T-cell (primary cell): ENCODE data around the gene AK6. TPM values are rescaled to one million over a fixed set of nuclear protein-coding genes. Genes with fewer than 3 reads are reported as not detected.
A peak's percentile ranks its signal among the peaks of the same experiment; 100 is the strongest.

Source experiments
- ATAC-seq, 4 experiments: fragments of 200-7000 bp in 3 of 4; fragments of 150-1000 bp in 1 of 4; cut with Tn5 transposase; replicated peaks in 1 of 4; 1 replicate in 3 of 4; 2 replicates in 1 of 4; pipeline ENCODE4 v1.10.0; 2021; ENCODE audit warnings: moderate library complexity in 3 of 4, mild to moderate bottlenecking in 2 of 4, moderate number of reproducible peaks in 1 of 4
- CTCF ChIA-PET, 2 donors: fragments of 300-600 bp; sonication (Branson Sonifier 250); formaldehyde crosslinking; loops; one replicate each; lab custom pipeline; 2022; ENCODE audit warnings: antibody characterized with exemption in 2 of 2; lab: Charles Lee
- POLR2A ChIA-PET, 2 donors: fragments of 300-600 bp; sonication (Branson Sonifier 250); formaldehyde crosslinking; loops; one replicate each; lab custom pipeline; 2022; ENCODE audit warnings: antibody characterized with exemption in 2 of 2; lab: Charles Lee
- DNase-seq, 35 experiments: peaks; one replicate each; pipeline versions ENCODE4 v3.0.0 to v3.0.0-alpha.2; 2013 to 2023
- H3K27ac ChIP-seq: one replicate; pipeline ENCODE4 v1.5.1; 2013; ENCODE audit warnings: low read length
- H3K27me3 ChIP-seq, 2 experiments: replicated peaks in 1 of 2; 1 replicate in 1 of 2; 2 replicates in 1 of 2; pipeline versions ENCODE4 v1.6.1 to v1.7.0; 2013; ENCODE audit warnings: low read length in 1 of 2, mixed read lengths in 1 of 2; ENCODE audit not compliant: control insufficient read depth in 2 of 2, insufficient read depth in 2 of 2; ENCODE audit errors: extremely low read depth in 1 of 2
- H3K36me3 ChIP-seq, 2 donors: 1 replicate in 1 of 2; 2 replicates in 1 of 2; pipeline versions ENCODE4 v1.6.1 to v1.7.0; 2013; ENCODE audit warnings: low read length in 1 of 2; ENCODE audit not compliant: control insufficient read depth in 2 of 2, insufficient read depth in 1 of 2; ENCODE audit errors: extremely low read depth in 1 of 2
- H3K4me1 ChIP-seq, 2 experiments: 1 replicate in 1 of 2; 2 replicates in 1 of 2; pipeline versions ENCODE4 v1.6.1 to v1.7.0; 2013; ENCODE audit warnings: low read length in 2 of 2, mixed read lengths in 1 of 2; ENCODE audit not compliant: insufficient read depth in 2 of 2, control insufficient read depth in 1 of 2; ENCODE audit errors: extremely low read depth in 1 of 2
- H3K4me3 ChIP-seq, 2 donors: 1 replicate in 1 of 2; 2 replicates in 1 of 2; pipeline versions ENCODE4 v1.5.1 to v1.7.0; 2013; ENCODE audit warnings: mild to moderate bottlenecking in 2 of 2, low read length in 1 of 2, moderate library complexity in 1 of 2; ENCODE audit not compliant: control insufficient read depth in 1 of 2; ENCODE audit errors: extremely low read depth in 1 of 2
- H3K9me3 ChIP-seq: 2 replicates; pipeline ENCODE4 v1.7.0; 2013
- H3K27ac Mint-ChIP-seq, 2 donors: one replicate each; pipeline ENCODE4 v1.8.0; 2020 to 2021; ENCODE audit warnings: mild to moderate bottlenecking in 2 of 2, mixed read lengths in 2 of 2
- H3K27me3 Mint-ChIP-seq, 2 donors: one replicate each; pipeline ENCODE4 v1.8.0; 2021 to 2022; ENCODE audit warnings: mixed read lengths in 2 of 2
- H3K36me3 Mint-ChIP-seq: one replicate; pipeline ENCODE4 v1.8.0; 2021; ENCODE audit warnings: mixed read lengths
- H3K4me1 Mint-ChIP-seq, 3 donors: one replicate each; pipeline ENCODE4 v1.8.0; 2020 to 2022; ENCODE audit warnings: mixed read lengths in 3 of 3, mild to moderate bottlenecking in 1 of 3
- H3K4me3 Mint-ChIP-seq, 3 donors: one replicate each; pipeline ENCODE4 v1.8.0; 2020 to 2022; ENCODE audit warnings: mild to moderate bottlenecking in 3 of 3, mixed read lengths in 3 of 3, moderate library complexity in 3 of 3
- H3K9me3 Mint-ChIP-seq, 3 donors: one replicate each; pipeline ENCODE4 v1.8.0; 2020 to 2022; ENCODE audit warnings: mixed read lengths in 3 of 3
- WGBS: methylation state at CpG from one replicate; pipeline ENCODE4 v1.1.5; 2013; ENCODE audit warnings: missing lambda C conversion rate; ENCODE audit not compliant: insufficient coverage; 5-methylcytosine and 5-hydroxymethylcytosine counted together
- total RNA-seq, 35 experiments: library from RNA in 6 of 35; stranded (reverse) in 6 of 35; fragments of 120-200 nt in 1 of 35; gene quantifications; one replicate each; pipeline versions ENCODE4 v1.2.1 to v1.2.4 and lab custom pipeline; 2013 to 2026

The AK6 gene
- total RNA-seq: 10 to 100 TPM in 4 of 5 donors, 1 to 10 TPM in 1; 9.5 to 23.8 (median 19.1) TPM
- 25.8 TPM for total RNA-seq (2013)
- 4.9 to 80.6 (median 11.4) reads per million in 29 experiments for total RNA-seq (lab: John Stamatoyannopoulos, UW)

GRCh38 chr5:69369340-69370121, at the start of gene AK6, which contains the start of the genes RAD17 and TAF9:
AK6 (minus strand) TSS chr5:69369520; CDS start chr5:69369490, 30 bp downstream.
RAD17 (plus strand) TSS chr5:69369818; CDS start chr5:69372209, 2,391 bp downstream.
TAF9 (minus strand) TSS chr5:69369520; CDS start chr5:69365737, 3,783 bp downstream.
- Histone ChIP-seq H3K27me3 (no peaks in the 10 kb centered on the region), H3K9me3 (no peaks in the 10 kb centered on the region), H3K27ac (peak within 1 kb of the TSS; percentile 92), H3K36me3 (peaks cover 0 to 25% of the 10 kb centered on the region in 2 donors), H3K4me3 (peak within 1 kb of the TSS; percentile 88 to 90), H3K4me1 (peaks cover 15 to 23% of the 10 kb centered on the region in 2 experiments)
- WGBS: under 1% methylated on average over 50 of the region's 66 CpGs
- H3K27me3 Mint-ChIP-seq: no peaks in the 10 kb centered on the region
- peak within 1 kb of the TSS; percentile 89 to 94 (median 91) for H3K4me3 Mint-ChIP-seq
- H3K4me1 Mint-ChIP-seq: peaks cover 37 to 59% (median 54%) of the 10 kb centered on the region in 3 donors
- POLR2A ChIA-PET: interaction anchor here in 1 of 2 donors (0.6 kb wide), 1 partner anchor 145 kb away, joined by 3 read pairs; no protein-coding TSS in a partner anchor
- ATAC-seq: peak; percentile 88 to 95 (median 91)
- H3K9me3 Mint-ChIP-seq: no peaks in the 10 kb centered on the region
- CTCF ChIA-PET: interaction anchor here (0.9 to 1.5 kb wide), 5 partner anchors 10 to 326 kb away, joined by 3 to 10 read pairs (median 4); partner anchors contain the start of gene SLC30A5 (in 1 of the 2)
- peaks cover 18% of the 10 kb centered on the region for H3K36me3 Mint-ChIP-seq
- peak; percentile 81 to 95 (median 89) for DNase-seq
- H3K27ac Mint-ChIP-seq: peak within 1 kb of the TSS; percentile 98 to 99

DNA sequence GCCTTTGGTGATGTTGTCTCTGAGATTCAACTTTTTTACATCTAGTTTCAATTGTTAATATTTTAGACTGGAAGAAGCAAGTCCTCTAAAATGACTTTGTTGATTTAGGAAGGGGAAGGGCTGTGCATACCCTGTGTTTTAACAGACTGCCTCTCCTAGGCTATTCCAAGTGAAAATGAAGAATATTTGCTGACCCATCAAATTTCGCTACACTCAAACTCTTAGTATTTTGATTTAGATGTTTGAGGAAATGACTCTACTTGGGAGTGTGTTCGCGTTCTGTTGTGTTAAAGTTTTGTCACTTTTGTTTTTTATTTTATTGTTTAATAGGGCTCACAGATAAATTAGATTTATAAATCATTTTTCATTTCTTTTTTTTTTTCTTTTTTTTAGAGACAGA, 49.2 kb upstream of the AK6 start:
- ChIA-PET CTCF (no interaction called here), POLR2A (no interaction called here)
- H3K4me3 ChIP-seq: no peak overlapping the region
- no peaks in the 10 kb centered on the region for H3K9me3 ChIP-seq
- no peak overlapping the region for H3K4me3 Mint-ChIP-seq
- no peak overlapping the region for H3K27ac ChIP-seq
- ATAC-seq (no peak), DNase-seq (no peak)
- peaks cover 0 to 8% of the 10 kb centered on the region in 2 experiments for H3K4me1 ChIP-seq
- peaks cover 10 to 11% (median 11%) of the 10 kb centered on the region in 3 donors for H3K4me1 Mint-ChIP-seq
- H3K27me3 Mint-ChIP-seq: no peaks in the 10 kb centered on the region
- H3K27me3 ChIP-seq: peaks cover 0 to 2% of the 10 kb centered on the region in 2 experiments
- H3K36me3 Mint-ChIP-seq: peaks cover 12% of the 10 kb centered on the region
- no peaks in the 10 kb centered on the region for H3K9me3 Mint-ChIP-seq
- WGBS: no CpG with 5 or more reads among the region's 3 CpGs
- no peak overlapping the region for H3K27ac Mint-ChIP-seq
- peaks cover 0 to 4% of the 10 kb centered on the region in 2 donors for H3K36me3 ChIP-seq

GRCh38 chr5:69416699-69417098, 47.4 kb upstream of the AK6 start:
- no peaks in the 10 kb centered on the region for H3K27me3 Mint-ChIP-seq
- peaks cover 14% of the 10 kb centered on the region for H3K36me3 Mint-ChIP-seq
- Histone ChIP-seq H3K4me1 (peaks cover 0 to 8% of the 10 kb centered on the region in 2 experiments), H3K9me3 (no peaks in the 10 kb centered on the region), H3K4me3 (no peak overlapping the region), H3K27ac (no peak overlapping the region), H3K27me3 (peaks cover 0 to 2% of the 10 kb centered on the region in 2 experiments), H3K36me3 (peaks cover 0 to 9% of the 10 kb centered on the region in 2 donors)
- no peak for DNase-seq
- peak overlapping the region in 1 of 3 donors; percentile 72 for H3K4me3 Mint-ChIP-seq
- ATAC-seq: no peak
- ChIA-PET CTCF (no interaction called here), POLR2A (interaction anchor here in 1 of 2 donors (0.6 kb wide), 1 partner anchor 1243 kb away, joined by 22 read pairs; no protein-coding TSS in a partner anchor)
- H3K4me1 Mint-ChIP-seq: peaks cover 10 to 11% (median 11%) of the 10 kb centered on the region in 3 donors
- no peaks in the 10 kb centered on the region for H3K9me3 Mint-ChIP-seq
- H3K27ac Mint-ChIP-seq: no peak overlapping the region

GRCh38 chr5:69416180-69416579, 46.9 kb upstream of the AK6 start:
- Mint-ChIP-seq H3K4me1 (peaks cover 10 to 11% (median 11%) of the 10 kb centered on the region in 3 donors), H3K9me3 (no peaks in the 10 kb centered on the region), H3K36me3 (peaks cover 19% of the 10 kb centered on the region), H3K27me3 (no peaks in the 10 kb centered on the region), H3K27ac (no peak overlapping the region), H3K4me3 (peak overlapping the region; percentile 60 to 72 (median 71))
- ATAC-seq (no peak), DNase-seq (no peak)
- no peak overlapping the region for H3K4me3 ChIP-seq
- H3K27ac ChIP-seq: no peak overlapping the region
- peaks cover 0 to 2% of the 10 kb centered on the region in 2 experiments for H3K27me3 ChIP-seq
- 100% methylated on average over 2 of the region's 6 CpGs for WGBS
- CTCF ChIA-PET: no interaction called here
- H3K36me3 ChIP-seq: peaks cover 0 to 9% of the 10 kb centered on the region in 2 donors
- H3K4me1 ChIP-seq: peaks cover 0 to 8% of the 10 kb centered on the region in 2 experiments
- H3K9me3 ChIP-seq: no peaks in the 10 kb centered on the region
- POLR2A ChIA-PET: no interaction called here

DNA sequence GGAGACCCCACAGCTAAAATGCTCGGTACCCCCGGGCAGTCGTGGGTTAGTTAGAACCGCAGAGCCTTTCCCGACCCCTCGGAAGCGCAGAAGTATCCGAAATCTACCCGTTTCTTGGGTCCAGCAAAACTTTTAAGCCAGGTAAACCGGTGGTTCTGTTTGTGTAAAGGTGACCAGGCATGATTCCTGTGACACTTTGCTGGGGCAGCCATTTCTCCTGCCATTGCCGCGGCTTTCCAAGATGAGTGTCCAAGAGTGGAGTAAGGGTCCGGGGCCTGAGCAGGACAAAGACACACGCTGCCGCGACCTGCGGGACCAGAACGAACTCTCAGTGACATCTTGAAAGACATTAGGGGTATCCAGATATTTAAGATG, 46.3 kb upstream of the AK6 start:
- Histone ChIP-seq H3K4me1 (peaks cover 0 to 8% of the 10 kb centered on the region in 2 experiments), H3K4me3 (peak overlapping the region; percentile 51 to 58), H3K27ac (no peak overlapping the region), H3K27me3 (peaks cover 0 to 2% of the 10 kb centered on the region in 2 experiments), H3K9me3 (no peaks in the 10 kb centered on the region), H3K36me3 (peaks cover 0 to 11% of the 10 kb centered on the region in 2 donors)
- Mint-ChIP-seq H3K27me3 (no peaks in the 10 kb centered on the region), H3K9me3 (no peaks in the 10 kb centered on the region), H3K27ac (no peak overlapping the region), H3K4me3 (peak overlapping the region; percentile 60 to 72 (median 71)), H3K4me1 (peaks cover 10 to 11% (median 11%) of the 10 kb centered on the region in 3 donors), H3K36me3 (peaks cover 20% of the 10 kb centered on the region)
- CTCF ChIA-PET: no interaction called here
- no peak for ATAC-seq
- peak in 1 of 35 experiments; percentile 2 for DNase-seq
- 51% methylated on average over 10 of the region's 18 CpGs for WGBS
- POLR2A ChIA-PET: no interaction called here

GRCh38 chr5:69414885-69415583, 45.7 kb upstream of the AK6 start, which contains the start of gene MARVELD2:
MARVELD2 (plus strand) TSS chr5:69415116; CDS start chr5:69419386, 4,270 bp downstream.
- ATAC-seq (peak; percentile 76 to 90 (median 86)), DNase-seq (peak in 33 of 35 experiments; percentile 6 to 53 (median 21))
- Mint-ChIP-seq H3K4me1 (peaks cover 10 to 11% (median 11%) of the 10 kb centered on the region in 3 donors), H3K4me3 (peak within 1 kb of the TSS; percentile 60 to 72 (median 72)), H3K27me3 (no peaks in the 10 kb centered on the region), H3K27ac (peak within 1 kb of the TSS; percentile 45 to 53), H3K9me3 (no peaks in the 10 kb centered on the region), H3K36me3 (peaks cover 24% of the 10 kb centered on the region)
- POLR2A ChIA-PET: no interaction called here
- Histone ChIP-seq H3K4me3 (peak within 1 kb of the TSS; percentile 51 to 58), H3K27me3 (peaks cover 0 to 2% of the 10 kb centered on the region in 2 experiments), H3K27ac (no peak within 1 kb of the TSS), H3K9me3 (no peaks in the 10 kb centered on the region), H3K4me1 (peaks cover 0 to 8% of the 10 kb centered on the region in 2 experiments), H3K36me3 (peaks cover 0 to 12% of the 10 kb centered on the region in 2 donors)
- 16% methylated on average over 76 of the region's 78 CpGs for WGBS
- CTCF ChIA-PET: no interaction called here
